B cell (primary cell): ENCODE data around the gene OSTC.

Experiments used
- CTCF ChIP-seq: fragments of 200-600 bp; IDR thresholded peaks from one replicate; pipeline ENCODE4 v1.8.0; 2022; ENCODE audit warnings: antibody characterized with exemption, mild to moderate bottlenecking
- EZH2 ChIP-seq: IDR thresholded peaks from 2 replicates; pipeline ENCODE4 v1.6.1; 2012; ENCODE audit warnings: borderline replicate concordance, low read depth, mild to moderate bottlenecking, moderate library complexity, low read length; ENCODE audit not compliant: insufficient read depth, poor library complexity, severe bottlenecking

- no peak for TF ChIP-seq CTCF
- no peak for TF ChIP-seq EZH2
These were observed 33.1 kb downstream of the OSTC start for GRCh38 chr4:108683479-108683878.
